ENCODE results near the gene NUP54.

GRCh38 chr4:76194325-76194724 is 46.1 kb upstream of the NUP54 start:
- TF ChIP-seq, protein P1, sequence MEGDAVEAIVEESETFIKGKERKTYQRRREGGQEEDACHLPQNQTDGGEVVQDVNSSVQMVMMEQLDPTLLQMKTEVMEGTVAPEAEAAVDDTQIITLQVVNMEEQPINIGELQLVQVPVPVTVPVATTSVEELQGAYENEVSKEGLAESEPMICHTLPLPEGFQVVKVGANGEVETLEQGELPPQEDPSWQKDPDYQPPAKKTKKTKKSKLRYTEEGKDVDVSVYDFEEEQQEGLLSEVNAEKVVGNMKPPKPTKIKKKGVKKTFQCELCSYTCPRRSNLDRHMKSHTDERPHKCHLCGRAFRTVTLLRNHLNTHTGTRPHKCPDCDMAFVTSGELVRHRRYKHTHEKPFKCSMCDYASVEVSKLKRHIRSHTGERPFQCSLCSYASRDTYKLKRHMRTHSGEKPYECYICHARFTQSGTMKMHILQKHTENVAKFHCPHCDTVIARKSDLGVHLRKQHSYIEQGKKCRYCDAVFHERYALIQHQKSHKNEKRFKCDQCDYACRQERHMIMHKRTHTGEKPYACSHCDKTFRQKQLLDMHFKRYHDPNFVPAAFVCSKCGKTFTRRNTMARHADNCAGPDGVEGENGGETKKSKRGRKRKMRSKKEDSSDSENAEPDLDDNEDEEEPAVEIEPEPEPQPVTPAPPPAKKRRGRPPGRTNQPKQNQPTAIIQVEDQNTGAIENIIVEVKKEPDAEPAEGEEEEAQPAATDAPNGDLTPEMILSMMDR (IDR thresholded peaks at IDR 0.05): no peak
- no peak for TF ChIP-seq POLR2A (IDR thresholded peaks at IDR 0.05)
